Left lung (tissue), 10 donors: ENCODE data around the gene CPO. TPM values are rescaled to one million over a fixed set of nuclear protein-coding genes. Genes with fewer than 3 reads are reported as not detected.

ENCODE experiments used
- ATAC-seq: fragments of 200-7000 bp; cut with Tn5 transposase; one replicate; pipeline ENCODE4 v1.9.1; 2020; ENCODE audit warnings: moderate library complexity
- DNase-seq, 4 donors: peaks; one replicate each; pipeline ENCODE4 v3.0.0-alpha.2; 2013 to 2020
- H3K27ac ChIP-seq, 2 donors: fragments of 200-600 bp; sonication (generic) in 1 of 2; one replicate each; pipeline versions ENCODE4 v1.5.0 to v1.8.0; 2020 to 2021
- H3K27me3 ChIP-seq, 2 donors: fragments of 200-600 bp; sonication (generic) in 1 of 2; one replicate each; pipeline versions ENCODE4 v1.5.0 to v1.8.0; 2020 to 2021
- H3K36me3 ChIP-seq, 2 donors: fragments of 200-600 bp; sonication (generic) in 1 of 2; one replicate each; pipeline versions ENCODE4 v1.5.0 to v1.8.0; 2020 to 2021
- H3K4me1 ChIP-seq, 2 donors: fragments of 200-600 bp; one replicate each; pipeline ENCODE4 v1.8.0; 2021
- H3K4me3 ChIP-seq, 2 donors: fragments of 200-600 bp; sonication (generic) in 1 of 2; one replicate each; pipeline versions ENCODE4 v1.5.0 to v1.8.0; 2020 to 2021; ENCODE audit warnings: mild to moderate bottlenecking in 1 of 2
- H3K9me3 ChIP-seq, 2 donors: fragments of 200-600 bp; sonication (generic) in 1 of 2; one replicate each; pipeline versions ENCODE4 v1.5.0 to v1.8.0; 2020 to 2021
- CTCF ChIP-seq, 2 donors: fragments of 200-600 bp; sonication (generic) in 1 of 2; IDR thresholded peaks; one replicate each; pipeline versions ENCODE4 v1.5.0 to v1.8.0; 2021; ENCODE audit warnings: antibody characterized with exemption in 2 of 2
- intact Hi-C, 2 donors: fragments of 100-400 bp; cut with DNase I; formaldehyde crosslinking; loops; one replicate each; pipeline versions ENCODE4 v1.11.2 to v1.14.2; 2022
- polyA plus RNA-seq, 6 donors: library from polyadenylated mRNA; unstranded; fragments of 120-200 nt; gene quantifications; one replicate each; pipeline ENCODE4 v1.2.1, GENCODE V29; 2013; ENCODE audit not compliant: insufficient read length in 6 of 6
- total RNA-seq, 2 donors: library from RNA; stranded (reverse); fragmentation: NEBNext Ultra II Directional; extraction: Animal tissue kit (Norgen Biotek cat#: 25700); gene quantifications; one replicate each; pipeline ENCODE4 v1.2.1, GENCODE V29; 2021
- donor health status: DM: no; HTN: yes; CAD: no.
- donor health status: DM: no; HTN: no; CAD: no.

CPO gene
- total and polyA plus RNA-seq, 8 donors: 0.20 to 0.69 (median 0.48) TPM; not detected in 1

- ATAC-seq (peak; percentile 27), DNase-seq (peak in 1 of 4 donors; percentile 35)
- intact Hi-C loops: no loop called here
- no peak overlapping the region for H3K27ac ChIP-seq
- H3K9me3 ChIP-seq: no peaks in the 10 kb centered on the region
- no peaks in the 10 kb centered on the region for H3K36me3 ChIP-seq
- H3K27me3 ChIP-seq: no peaks in the 10 kb centered on the region
- H3K4me3 ChIP-seq: no peak overlapping the region
- no peak for TF ChIP-seq CTCF (IDR thresholded peaks at IDR 0.05)
- H3K4me1 ChIP-seq: peaks cover 0 to 11% of the 10 kb centered on the region in 2 donors
Observed at GRCh38 chr2:206971805-206972204, 32.5 kb downstream of the CPO start.

DNA sequence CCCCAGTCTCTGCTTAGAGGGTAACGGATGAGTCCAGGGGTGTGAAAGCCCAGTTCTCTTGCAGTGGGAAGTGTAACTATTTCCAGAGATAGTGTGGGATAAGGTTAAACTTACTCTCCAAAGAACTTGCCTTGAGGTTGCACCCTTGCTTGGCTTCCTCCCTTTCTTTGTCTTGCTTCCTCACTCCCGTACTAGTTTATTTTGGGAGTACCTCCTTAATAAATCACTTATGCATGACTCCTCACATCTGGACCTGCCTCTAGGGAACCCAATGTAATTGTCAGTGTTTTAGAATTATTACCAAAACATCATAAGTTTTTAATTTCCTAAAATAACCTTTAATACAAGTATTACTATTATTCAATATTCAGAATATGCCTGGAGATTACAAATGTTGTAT is 35.2 kb downstream of the CPO start:
- Histone ChIP-seq H3K27me3 (no peaks in the 10 kb centered on the region), H3K27ac (no peak overlapping the region), H3K4me1 (peaks cover 0 to 11% of the 10 kb centered on the region in 2 donors), H3K9me3 (no peaks in the 10 kb centered on the region), H3K4me3 (no peak overlapping the region), H3K36me3 (no peaks in the 10 kb centered on the region)
- intact Hi-C loops: no loop called here
- DNase-seq (no peak), ATAC-seq (no peak)
- TF ChIP-seq CTCF (IDR thresholded peaks at IDR 0.05): no peak

DNA sequence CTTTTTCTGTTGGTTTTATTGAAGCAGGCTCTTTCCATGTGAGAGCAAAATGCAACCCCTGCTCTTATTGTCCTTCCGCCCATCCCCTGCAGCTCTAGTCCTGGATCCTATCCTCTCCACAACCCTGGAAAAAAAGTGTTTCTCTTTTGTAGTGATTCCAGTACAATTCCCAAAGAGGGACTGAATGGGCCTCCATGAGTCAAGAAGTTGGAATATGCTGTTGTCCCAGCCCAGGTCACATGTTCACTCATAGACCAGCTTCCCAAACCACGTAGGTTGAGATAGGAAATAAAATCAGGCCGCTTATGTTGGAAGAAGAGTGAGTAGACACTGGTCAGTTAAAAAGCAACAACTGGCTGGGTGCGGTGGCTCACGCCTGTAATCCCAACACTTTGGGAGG is 39.4 kb downstream of the CPO start:
- no peak overlapping the region for H3K27ac ChIP-seq
- H3K9me3 ChIP-seq: no peaks in the 10 kb centered on the region
- H3K4me3 ChIP-seq: no peak overlapping the region
- H3K4me1 ChIP-seq: peaks cover 3 to 21% of the 10 kb centered on the region in 2 donors
- H3K27me3 ChIP-seq: no peaks in the 10 kb centered on the region
- DNase-seq (no peak), ATAC-seq (no peak)
- intact Hi-C loops: no loop called here
- TF ChIP-seq CTCF (IDR thresholded peaks at IDR 0.05): no peak
- H3K36me3 ChIP-seq: no peaks in the 10 kb centered on the region

DNA sequence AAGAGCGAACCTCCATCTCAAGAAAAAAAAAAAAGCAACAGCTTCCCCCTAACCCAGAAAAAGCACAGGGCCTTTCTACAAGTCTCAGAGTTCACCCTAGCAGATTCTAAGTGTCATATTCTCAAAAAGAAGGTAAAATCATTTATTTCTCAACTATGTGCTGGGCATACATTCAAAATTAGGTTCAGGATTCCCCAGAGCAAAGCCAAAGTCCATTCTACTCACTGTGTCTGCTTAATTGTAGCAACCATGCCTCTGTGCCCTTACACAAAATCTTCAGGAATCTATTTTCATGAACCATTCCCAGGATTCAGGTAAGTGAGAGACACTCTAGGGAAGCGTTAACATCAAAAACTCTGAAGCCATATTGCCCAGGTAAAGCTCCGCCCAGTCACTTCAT is 40.0 kb downstream of the CPO start:
- Histone ChIP-seq H3K27me3 (no peaks in the 10 kb centered on the region), H3K36me3 (no peaks in the 10 kb centered on the region), H3K27ac (no peak overlapping the region), H3K9me3 (no peaks in the 10 kb centered on the region), H3K4me1 (peaks cover 3 to 27% of the 10 kb centered on the region in 2 donors), H3K4me3 (no peak overlapping the region)
- no peak for DNase-seq
- no peak for TF ChIP-seq CTCF (IDR thresholded peaks at IDR 0.05)
- ATAC-seq: no peak
- intact Hi-C loops: no loop called here

DNA sequence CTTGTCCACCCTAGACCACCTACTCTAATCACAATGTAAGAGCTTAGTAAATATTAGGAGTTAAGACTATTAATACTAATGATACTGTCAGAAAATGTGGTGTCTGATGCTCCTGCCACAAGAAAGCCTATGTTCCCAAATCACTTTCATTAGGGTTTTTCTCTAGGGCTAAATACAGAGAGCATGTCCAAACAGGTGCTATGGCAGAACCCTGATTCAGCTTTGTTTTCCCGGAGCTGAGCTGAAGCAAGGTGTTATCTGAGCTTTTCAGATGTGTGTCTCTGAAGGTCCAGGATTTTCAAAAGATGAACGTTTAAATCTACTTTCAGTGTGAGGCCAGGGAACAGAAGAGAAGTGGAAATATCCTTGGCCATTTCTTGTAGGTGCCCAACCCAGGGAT is 40.6 kb downstream of the CPO start:
- Histone ChIP-seq H3K4me3 (no peak overlapping the region), H3K9me3 (no peaks in the 10 kb centered on the region), H3K4me1 (peaks cover 3 to 33% of the 10 kb centered on the region in 2 donors), H3K27ac (no peak overlapping the region), H3K27me3 (no peaks in the 10 kb centered on the region), H3K36me3 (no peaks in the 10 kb centered on the region)
- ATAC-seq (no peak), DNase-seq (no peak)
- intact Hi-C loops: loop anchor here (10.0 kb wide), 2 partner anchors 185 to 495 kb away; partner anchors contain the start of gene KLF7 (in 1 of the 2)
- TF ChIP-seq CTCF (IDR thresholded peaks at IDR 0.05): no peak
